WTC11 (cell line): ENCODE data around the gene C3orf85. TPM values are rescaled to one million over a fixed set of nuclear protein-coding genes. Genes with fewer than 3 reads are reported as not detected.

ENCODE experiments used
- ATAC-seq: fragments of 200-7000 bp; cut with Tn5 transposase; 2 replicates; pipeline ENCODE4 v1.10.0; 2021; ENCODE audit warnings: mild to moderate bottlenecking, moderate library complexity
- CTCF ChIA-PET: fragments of 300-600 bp; sonication (Branson Sonifier 250); formaldehyde crosslinking; loops from one replicate; lab custom pipeline; 2021; ENCODE audit warnings: antibody characterized with exemption; lab: Charles Lee
- POLR2A ChIA-PET: fragments of 350-600 bp; sonication (Branson Sonifier 250); formaldehyde crosslinking; loops from one replicate; lab custom pipeline; 2021; ENCODE audit warnings: antibody characterized with exemption; lab: Charles Lee
- DNase-seq: peaks from one replicate; pipeline ENCODE4 v3.0.0; 2021; ENCODE audit warnings: low spot score
- H3K27ac Mint-ChIP-seq: 2 replicates; pipeline ENCODE4 v1.8.0; 2021; ENCODE audit warnings: mixed read lengths
- H3K27me3 Mint-ChIP-seq: 2 replicates; pipeline ENCODE4 v1.8.0; 2021; ENCODE audit warnings: low read depth, mild to moderate bottlenecking, moderate library complexity, mixed read lengths
- H3K36me3 Mint-ChIP-seq: 2 replicates; pipeline ENCODE4 v1.8.0; 2021; ENCODE audit warnings: mixed read lengths
- H3K4me1 Mint-ChIP-seq: 2 replicates; pipeline ENCODE4 v1.8.0; 2022; ENCODE audit warnings: mixed read lengths
- H3K4me3 Mint-ChIP-seq: 2 replicates; pipeline ENCODE4 v1.8.0; 2021; ENCODE audit warnings: mild to moderate bottlenecking, moderate library complexity, mixed read lengths
- H3K9me3 Mint-ChIP-seq: 2 replicates; pipeline ENCODE4 v1.8.0; 2021; ENCODE audit warnings: mixed read lengths
- ATF6 ChIP-seq: sonication (generic); formaldehyde crosslinking; IDR thresholded peaks from 2 replicates; pipeline ENCODE4 v1.8.1; 2023; ENCODE audit warnings: mild to moderate bottlenecking, missing genetic modification reagents
- CBFB ChIP-seq: sonication (generic); formaldehyde crosslinking; IDR thresholded peaks from 2 replicates; pipeline ENCODE4 v1.8.1; 2022; ENCODE audit warnings: mild to moderate bottlenecking, low read depth, missing genetic modification reagents
- E2F4 ChIP-seq: sonication (generic); formaldehyde crosslinking; IDR thresholded peaks from 2 replicates; pipeline ENCODE4 v1.8.1; 2022; ENCODE audit warnings: low read depth, mild to moderate bottlenecking, moderate library complexity, missing genetic modification reagents, borderline replicate concordance
- E2F5 ChIP-seq: sonication (generic); formaldehyde crosslinking; IDR thresholded peaks from 2 replicates; pipeline ENCODE4 v1.8.1; 2022; ENCODE audit warnings: mild to moderate bottlenecking, moderate library complexity, missing genetic modification reagents
- ELF4 ChIP-seq: sonication (generic); formaldehyde crosslinking; IDR thresholded peaks from 2 replicates; pipeline ENCODE4 v1.8.1; 2022; ENCODE audit warnings: low read depth, mild to moderate bottlenecking, moderate library complexity, missing genetic modification reagents
- EMX1 ChIP-seq: fragments of 250-450 bp; sonication (Bioruptor Pico); IDR thresholded peaks from 2 replicates; pipeline ENCODE4 v1.8.0; 2021; ENCODE audit warnings: mild to moderate bottlenecking
- ETV6 ChIP-seq: sonication (generic); formaldehyde crosslinking; IDR thresholded peaks from 2 replicates; pipeline ENCODE4 v1.8.1; 2022; ENCODE audit warnings: mild to moderate bottlenecking, missing genetic modification reagents
- FOXK1 ChIP-seq: sonication (generic); formaldehyde crosslinking; IDR thresholded peaks from 2 replicates; pipeline ENCODE4 v1.8.0; 2022; ENCODE audit warnings: mild to moderate bottlenecking, moderate library complexity, missing genetic modification reagents
- GTF2I ChIP-seq: fragments of 250-450 bp; sonication (Bioruptor Pico); conservative IDR thresholded peaks from 2 replicates; pipeline ENCODE4 v1.4.0; 2021; ENCODE audit warnings: mild to moderate bottlenecking
- HMGA2 ChIP-seq: fragments of 250-450 bp; sonication (Bioruptor Pico); IDR thresholded peaks from 2 replicates; pipeline ENCODE4 v1.4.0; 2021; ENCODE audit warnings: mild to moderate bottlenecking, moderate library complexity
- JUN ChIP-seq: sonication (generic); formaldehyde crosslinking; IDR thresholded peaks from 2 replicates; pipeline ENCODE4 v1.8.0; 2023; ENCODE audit warnings: mild to moderate bottlenecking, missing genetic modification reagents
- NFATC4 ChIP-seq: fragments of 250-450 bp; sonication (Bioruptor Pico); IDR thresholded peaks from 2 replicates; pipeline ENCODE4 v1.9.0; 2021; ENCODE audit warnings: mild to moderate bottlenecking
- NFE2L1 ChIP-seq: sonication (generic); formaldehyde crosslinking; IDR thresholded peaks from 2 replicates; pipeline ENCODE4 v1.8.1; 2023; ENCODE audit warnings: missing genetic modification reagents
- NR2C2 ChIP-seq: sonication (generic); formaldehyde crosslinking; IDR thresholded peaks from 2 replicates; pipeline ENCODE4 v1.8.0; 2022; ENCODE audit warnings: mild to moderate bottlenecking, missing genetic modification reagents
- TCF7 ChIP-seq: sonication (generic); formaldehyde crosslinking; IDR thresholded peaks from 2 replicates; pipeline ENCODE4 v1.8.0; 2022; ENCODE audit warnings: mild to moderate bottlenecking, low read depth, missing genetic modification reagents, moderate library complexity
- ZNF317 ChIP-seq: sonication (generic); formaldehyde crosslinking; IDR thresholded peaks from 2 replicates; pipeline ENCODE4 v1.8.1; 2023; ENCODE audit warnings: low read depth, mild to moderate bottlenecking, moderate library complexity, missing genetic modification reagents, borderline replicate concordance
- ZNF416 ChIP-seq: fragments of 250-450 bp; sonication (Bioruptor Pico); IDR thresholded peaks from 2 replicates; pipeline ENCODE4 v1.9.0; 2021; ENCODE audit warnings: mild to moderate bottlenecking, inconsistent platforms
- ZNF425 ChIP-seq: fragments of 250-450 bp; sonication (Bioruptor Pico); conservative IDR thresholded peaks from 2 replicates; pipeline ENCODE4 v1.9.0; 2021; ENCODE audit warnings: mild to moderate bottlenecking
- ZSCAN18 ChIP-seq: fragments of 250-450 bp; sonication (Bioruptor Pico); IDR thresholded peaks from 2 replicates; pipeline ENCODE4 v2.1.2; 2022; ENCODE audit warnings: mild to moderate bottlenecking, moderate library complexity
- total RNA-seq: library from RNA; stranded (reverse); gene quantifications from 3 replicates; pipeline ENCODE4 v1.2.3, GENCODE V29; 2021
- TF ChIP-seq, protein P1 (sequence below): sonication (generic); formaldehyde crosslinking; IDR thresholded peaks from 2 replicates; pipeline ENCODE4 v1.8.1; 2023; ENCODE audit warnings: mild to moderate bottlenecking, missing genetic modification reagents, moderate library complexity
- TF ChIP-seq, protein P2 (sequence below): sonication (generic); formaldehyde crosslinking; IDR thresholded peaks from 2 replicates; pipeline ENCODE4 v1.8.0; 2022; ENCODE audit warnings: mild to moderate bottlenecking, missing genetic modification reagents

C3orf85 gene
- total RNA-seq, 1 experiment from 2014 or later, result not detected

DNA sequence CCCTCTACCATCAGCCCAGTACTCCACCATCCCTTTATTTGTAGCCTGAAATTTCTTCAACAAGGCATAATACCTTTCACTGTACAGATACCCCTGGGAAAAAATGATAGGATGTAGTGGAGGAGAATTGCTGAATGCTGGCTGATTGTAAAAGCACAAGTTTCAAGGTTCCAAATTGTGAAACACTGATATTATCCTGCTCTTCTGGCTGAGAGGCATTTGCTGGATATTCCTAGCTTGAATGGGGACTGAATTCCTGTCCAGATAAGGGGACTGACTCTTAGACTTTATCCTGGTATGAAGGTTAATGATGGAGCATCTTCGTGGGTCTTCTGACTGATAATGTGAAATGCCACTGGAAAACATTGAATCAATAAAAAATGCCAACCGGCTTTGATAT is 9.0 kb upstream of the C3orf85 start:
- ATAC-seq (no peak), DNase-seq (no peak)
- H3K27ac Mint-ChIP-seq, result no peak overlapping the region
- TF ChIP-seq, protein P1, sequence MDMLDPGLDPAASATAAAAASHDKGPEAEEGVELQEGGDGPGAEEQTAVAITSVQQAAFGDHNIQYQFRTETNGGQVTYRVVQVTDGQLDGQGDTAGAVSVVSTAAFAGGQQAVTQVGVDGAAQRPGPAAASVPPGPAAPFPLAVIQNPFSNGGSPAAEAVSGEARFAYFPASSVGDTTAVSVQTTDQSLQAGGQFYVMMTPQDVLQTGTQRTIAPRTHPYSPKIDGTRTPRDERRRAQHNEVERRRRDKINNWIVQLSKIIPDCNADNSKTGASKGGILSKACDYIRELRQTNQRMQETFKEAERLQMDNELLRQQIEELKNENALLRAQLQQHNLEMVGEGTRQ (CRISPR knock-in tag), result no peak
- TF ChIP-seq NFE2L1 (CRISPR knock-in tag), result no peak
- TF ChIP-seq E2F5 (CRISPR knock-in tag), result no peak
- TF ChIP-seq ATF6, result no peak
- TF ChIP-seq, protein P2, sequence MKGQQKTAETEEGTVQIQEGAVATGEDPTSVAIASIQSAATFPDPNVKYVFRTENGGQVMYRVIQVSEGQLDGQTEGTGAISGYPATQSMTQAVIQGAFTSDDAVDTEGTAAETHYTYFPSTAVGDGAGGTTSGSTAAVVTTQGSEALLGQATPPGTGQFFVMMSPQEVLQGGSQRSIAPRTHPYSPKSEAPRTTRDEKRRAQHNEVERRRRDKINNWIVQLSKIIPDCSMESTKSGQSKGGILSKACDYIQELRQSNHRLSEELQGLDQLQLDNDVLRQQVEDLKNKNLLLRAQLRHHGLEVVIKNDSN (CRISPR knock-in tag), result no peak
- TF ChIP-seq ZNF425 (CRISPR knock-in tag), result no peak
- TF ChIP-seq GTF2I (CRISPR knock-in tag), result no peak
- no peak for TF ChIP-seq ZNF317 (CRISPR knock-in tag)
- no peak for TF ChIP-seq E2F4 (CRISPR knock-in tag)
- TF ChIP-seq FOXK1 (CRISPR knock-in tag), result no peak
- TF ChIP-seq TCF7 (CRISPR knock-in tag), result no peak
- H3K4me1 Mint-ChIP-seq, result 0 out of 2 replicates have a peak, but pooled peaks cover 2% of the 10 kb centered on the region
- H3K36me3 Mint-ChIP-seq, result peaks cover 8% of the 10 kb centered on the region
- peaks cover 18% of the 10 kb centered on the region for H3K9me3 Mint-ChIP-seq
- CTCF ChIA-PET, result no interaction called here
- H3K27me3 Mint-ChIP-seq, result peaks cover 4% of the 10 kb centered on the region; the same call in 1 of the 2 replicates
- H3K4me3 Mint-ChIP-seq, result no peak overlapping the region
- POLR2A ChIA-PET, result no interaction called here

DNA sequence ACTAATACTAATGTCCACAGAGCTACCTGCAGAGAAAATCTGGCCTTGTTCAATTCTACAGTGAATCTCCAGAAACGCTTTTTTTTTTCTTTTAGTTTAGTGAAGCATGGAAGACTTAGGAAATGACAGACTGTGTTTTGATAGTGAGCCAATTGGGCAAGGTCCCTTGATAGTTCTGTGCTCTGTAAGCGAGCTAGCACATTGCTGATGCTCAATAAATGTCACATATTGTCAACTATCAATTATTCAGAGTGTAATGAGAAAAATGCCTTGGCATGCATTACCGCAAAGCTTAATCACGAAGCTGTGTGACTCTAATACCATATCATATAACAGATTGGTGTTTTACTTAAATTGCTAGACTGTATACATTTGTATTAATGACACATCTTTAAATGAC is 5.2 kb upstream of the C3orf85 start:
- CTCF ChIA-PET, result no interaction called here
- no peaks in the 10 kb centered on the region for H3K27me3 Mint-ChIP-seq
- POLR2A ChIA-PET, result no interaction called here

More for the DNA sequence above, 5.2 kb upstream of the C3orf85 start:
- H3K27ac Mint-ChIP-seq, result no peak overlapping the region
- ATAC-seq (no peak), DNase-seq (no peak)
- no peaks in the 10 kb centered on the region for H3K4me1 Mint-ChIP-seq
- 0 out of 2 replicates have a peak, but pooled peaks cover 3% of the 10 kb centered on the region for H3K36me3 Mint-ChIP-seq
- H3K9me3 Mint-ChIP-seq, result peaks cover 13% of the 10 kb centered on the region
- TF ChIP-seq NR2C2 (CRISPR knock-in tag) (no peak), ZNF416 (CRISPR knock-in tag) (no peak), ELF4 (CRISPR knock-in tag) (no peak), JUN (no peak), ZSCAN18 (no peak), HMGA2 (CRISPR knock-in tag) (no peak), CBFB (CRISPR knock-in tag) (no peak), ATF6 (no peak), NFATC4 (CRISPR knock-in tag) (no peak), ETV6 (CRISPR knock-in tag) (no peak), EMX1 (CRISPR knock-in tag) (no peak)
- TF ChIP-seq, protein P2 (CRISPR knock-in tag), result no peak
- H3K4me3 Mint-ChIP-seq, result no peak overlapping the region
